ENCODE measurements around the gene SNCAIP.

The SNCAIP gene

GRCh38 chr5:122286541-122286940, 25.5 kb upstream of the SNCAIP start:
- Histone ChIP-seq H2AFZ (ENCODE audit: low read length) (no peak overlapping the region), H3K4me3 (ENCODE audit: low read depth, low read length, poor library complexity, severe bottlenecking) (no peak overlapping the region), H3K9me2 (ENCODE audit: low read depth, low read length) (no peaks in the 10 kb centered on the region), H3K4me2 (ENCODE audit: low read length) (no peak overlapping the region), H3K36me3 (ENCODE audit: insufficient read depth, low read length) (no peaks in the 10 kb centered on the region), H3K79me2 (ENCODE audit: insufficient read depth, low read length) (no peaks in the 10 kb centered on the region), H3K27me3 (ENCODE audit: insufficient read depth, low read length) (no peaks in the 10 kb centered on the region), H3K27ac (ENCODE audit: low read depth, low read length, poor library complexity, severe bottlenecking) (no peak overlapping the region), H3K9me3 (ENCODE audit: low read length) (no peaks in the 10 kb centered on the region), H3K4me1 (ENCODE audit: insufficient read depth, low read length, severe bottlenecking) (peaks cover 6% of the 10 kb centered on the region), H3K9ac (ENCODE audit: low read length) (no peak overlapping the region), H3F3A (ENCODE audit: insufficient read depth, low read length) (no peaks in the 10 kb centered on the region), H4K20me1 (ENCODE audit: insufficient read depth, low read length) (no peaks in the 10 kb centered on the region)
- TF ChIP-seq EZH2 (IDR thresholded peaks at IDR 0.05; ENCODE audit: borderline replicate concordance, low read length) (no peak), CTCF (IDR thresholded peaks at IDR 0.05; ENCODE audit: low read length) (no peak)

- Histone ChIP-seq H3K27ac (ENCODE audit: low read depth, low read length, poor library complexity, severe bottlenecking) (no peak overlapping the region), H3K9ac (ENCODE audit: low read length) (no peak overlapping the region), H3K27me3 (ENCODE audit: insufficient read depth, low read length) (no peaks in the 10 kb centered on the region), H3K4me2 (ENCODE audit: low read length) (no peak overlapping the region), H3F3A (ENCODE audit: insufficient read depth, low read length) (no peaks in the 10 kb centered on the region), H3K79me2 (ENCODE audit: insufficient read depth, low read length) (no peaks in the 10 kb centered on the region), H3K9me3 (ENCODE audit: low read length) (no peaks in the 10 kb centered on the region), H3K9me2 (ENCODE audit: low read depth, low read length) (no peaks in the 10 kb centered on the region), H4K20me1 (ENCODE audit: insufficient read depth, low read length) (no peaks in the 10 kb centered on the region), H2AFZ (ENCODE audit: low read length) (no peak overlapping the region), H3K4me1 (ENCODE audit: insufficient read depth, low read length, severe bottlenecking) (peaks cover 10% of the 10 kb centered on the region), H3K36me3 (ENCODE audit: insufficient read depth, low read length) (no peaks in the 10 kb centered on the region), H3K4me3 (ENCODE audit: low read depth, low read length, poor library complexity, severe bottlenecking) (no peak overlapping the region)
- no peak for TF ChIP-seq EZH2 (IDR thresholded peaks at IDR 0.05; ENCODE audit: borderline replicate concordance, low read length)
- no peak for TF ChIP-seq CTCF (IDR thresholded peaks at IDR 0.05; ENCODE audit: low read length)
Observed at GRCh38 chr5:122287101-122287500, 24.9 kb upstream of the SNCAIP start.

GRCh38 chr5:122291000-122291901, 20.8 kb upstream of the SNCAIP start:
- H3K36me3 ChIP-seq (ENCODE audit: insufficient read depth, low read length), result no peaks in the 10 kb centered on the region

More at GRCh38 chr5:122291000-122291901, 20.8 kb upstream of the SNCAIP start:
- Histone ChIP-seq H3F3A (ENCODE audit: insufficient read depth, low read length) (no peaks in the 10 kb centered on the region), H4K20me1 (ENCODE audit: insufficient read depth, low read length) (no peaks in the 10 kb centered on the region), H3K4me3 (ENCODE audit: low read depth, low read length, poor library complexity, severe bottlenecking) (no peak overlapping the region), H3K4me1 (ENCODE audit: insufficient read depth, low read length, severe bottlenecking) (peaks cover 14% of the 10 kb centered on the region), H3K27ac (ENCODE audit: low read depth, low read length, poor library complexity, severe bottlenecking) (no peak overlapping the region), H3K9ac (ENCODE audit: low read length) (no peak overlapping the region), H3K4me2 (ENCODE audit: low read length) (no peak overlapping the region), H3K9me2 (ENCODE audit: low read depth, low read length) (no peaks in the 10 kb centered on the region), H3K9me3 (ENCODE audit: low read length) (0 out of 2 replicates have a peak, but pooled peaks cover 4% of the 10 kb centered on the region), H2AFZ (ENCODE audit: low read length) (no peak overlapping the region), H3K79me2 (ENCODE audit: insufficient read depth, low read length) (no peaks in the 10 kb centered on the region), H3K27me3 (ENCODE audit: insufficient read depth, low read length) (no peaks in the 10 kb centered on the region)
- no peak for TF ChIP-seq CTCF (IDR thresholded peaks at IDR 0.05; ENCODE audit: low read length)
- TF ChIP-seq EZH2 (IDR thresholded peaks at IDR 0.05; ENCODE audit: borderline replicate concordance, low read length), result no peak

Measured in OCI-LY1 (cell line).